ENCODE results near the gene HDAC4.

HDAC4 gene

GRCh38 chr2:239008677-239009588 is 391.9 kb downstream of the HDAC4 start:
- Mint-ChIP-seq H3K27me3 (peaks cover 42% of the 10 kb centered on the region), H3K9me3 (no peaks in the 10 kb centered on the region)

GRCh38 chr2:239008004-239008403 is 392.8 kb downstream of the HDAC4 start:
- no peaks in the 10 kb centered on the region for H3K4me1 Mint-ChIP-seq
- H3K4me3 Mint-ChIP-seq, result no peak overlapping the region
- peaks cover 44% of the 10 kb centered on the region for H3K27me3 Mint-ChIP-seq
- no peaks in the 10 kb centered on the region for H3K9me3 Mint-ChIP-seq
- ATAC-seq (no peak), DNase-seq (no peak)
- no peak overlapping the region for H3K27ac Mint-ChIP-seq

More at GRCh38 chr2:239008677-239009588, 391.9 kb downstream of the HDAC4 start:
- Mint-ChIP-seq H3K4me1 (no peaks in the 10 kb centered on the region), H3K27ac (no peak overlapping the region), H3K4me3 (no peak overlapping the region)
- ATAC-seq (no peak), DNase-seq (no peak)

GRCh38 chr2:239006622-239007285 is 394.1 kb downstream of the HDAC4 start:
- ATAC-seq (no peak), DNase-seq (no peak)
- Mint-ChIP-seq H3K27ac (no peak overlapping the region), H3K4me1 (no peaks in the 10 kb centered on the region), H3K27me3 (peaks cover 47% of the 10 kb centered on the region), H3K4me3 (no peak overlapping the region), H3K9me3 (peaks cover 0 to 10% of the 10 kb centered on the region in 2 donors)

- DNase-seq (no peak), ATAC-seq (no peak)
- H3K4me1 Mint-ChIP-seq, result no peaks in the 10 kb centered on the region
- H3K27me3 Mint-ChIP-seq, result peaks cover 48% of the 10 kb centered on the region
- H3K27ac Mint-ChIP-seq, result no peak overlapping the region
- H3K4me3 Mint-ChIP-seq, result no peak overlapping the region
- H3K9me3 Mint-ChIP-seq, result peaks cover 0 to 13% of the 10 kb centered on the region in 2 donors
These were observed 395.2 kb downstream of the HDAC4 start for GRCh38 chr2:239005586-239005985.

GRCh38 chr2:239004274-239005015 is 396.4 kb downstream of the HDAC4 start:
- Mint-ChIP-seq H3K4me3 (no peak overlapping the region), H3K9me3 (peaks cover 0 to 13% of the 10 kb centered on the region in 2 donors), H3K27me3 (peaks cover 41% of the 10 kb centered on the region), H3K27ac (no peak overlapping the region), H3K4me1 (no peaks in the 10 kb centered on the region)
- ATAC-seq, result no peak
- no peak for DNase-seq

- H3K27ac Mint-ChIP-seq, result no peak overlapping the region
- no peak for DNase-seq
- no peak overlapping the region for H3K4me3 Mint-ChIP-seq
- peaks cover 35% of the 10 kb centered on the region for H3K27me3 Mint-ChIP-seq
- H3K4me1 Mint-ChIP-seq, result no peaks in the 10 kb centered on the region
- ATAC-seq, result no peak
- peaks cover 0 to 13% of the 10 kb centered on the region in 2 donors for H3K9me3 Mint-ChIP-seq
These were observed 397.1 kb downstream of the HDAC4 start for GRCh38 chr2:239003624-239004273.

GRCh38 chr2:239002954-239003623 is 397.7 kb downstream of the HDAC4 start:
- Mint-ChIP-seq H3K9me3 (peaks cover 0 to 13% of the 10 kb centered on the region in 2 donors), H3K4me3 (no peak overlapping the region), H3K27me3 (peaks cover 35% of the 10 kb centered on the region), H3K4me1 (no peaks in the 10 kb centered on the region), H3K27ac (no peak overlapping the region)
- ATAC-seq (no peak), DNase-seq (no peak)

GRCh38 chr2:239002591-239002953 is 398.2 kb downstream of the HDAC4 start:
- no peak for ATAC-seq
- no peak overlapping the region for H3K27ac Mint-ChIP-seq
- peaks cover 36% of the 10 kb centered on the region for H3K27me3 Mint-ChIP-seq
- H3K4me1 Mint-ChIP-seq, result no peaks in the 10 kb centered on the region
- DNase-seq, result no peak
- H3K4me3 Mint-ChIP-seq, result no peak overlapping the region
- H3K9me3 Mint-ChIP-seq, result peaks cover 0 to 13% of the 10 kb centered on the region in 2 donors

GRCh38 chr2:239001794-239002193 is 399.0 kb downstream of the HDAC4 start:
- Mint-ChIP-seq H3K4me3 (no peak overlapping the region), H3K4me1 (no peaks in the 10 kb centered on the region), H3K9me3 (peaks cover 0 to 13% of the 10 kb centered on the region in 2 donors), H3K27me3 (peaks cover 43% of the 10 kb centered on the region), H3K27ac (no peak overlapping the region)
- DNase-seq (no peak), ATAC-seq (no peak)

GRCh38 chr2:239000500-239001073 is 400.2 kb downstream of the HDAC4 start:
- DNase-seq (no peak), ATAC-seq (no peak)
- Mint-ChIP-seq H3K27ac (no peak overlapping the region), H3K4me3 (no peak overlapping the region), H3K4me1 (no peaks in the 10 kb centered on the region), H3K27me3 (peaks cover 31% of the 10 kb centered on the region), H3K9me3 (peaks cover 0 to 13% of the 10 kb centered on the region in 2 donors)

- H3K27ac Mint-ChIP-seq, result no peak overlapping the region
- H3K4me1 Mint-ChIP-seq, result no peaks in the 10 kb centered on the region
- no peak overlapping the region for H3K4me3 Mint-ChIP-seq
- no peak for ATAC-seq
- H3K9me3 Mint-ChIP-seq, result peaks cover 0 to 13% of the 10 kb centered on the region in 2 donors
- no peak for DNase-seq
- H3K27me3 Mint-ChIP-seq, result peaks cover 30% of the 10 kb centered on the region
These were observed 400.7 kb downstream of the HDAC4 start for GRCh38 chr2:239000089-239000488.

- DNase-seq, result no peak
- Mint-ChIP-seq H3K4me1 (no peaks in the 10 kb centered on the region), H3K9me3 (peaks cover 3 to 17% of the 10 kb centered on the region in 2 donors), H3K4me3 (no peak overlapping the region), H3K27ac (no peak overlapping the region), H3K27me3 (peaks cover 25% of the 10 kb centered on the region)
- no peak for ATAC-seq
These were observed 401.5 kb downstream of the HDAC4 start for GRCh38 chr2:238999291-238999741.

GRCh38 chr2:238998801-238999200 is 402.0 kb downstream of the HDAC4 start:
- Mint-ChIP-seq H3K9me3 (peaks cover 8 to 22% of the 10 kb centered on the region in 2 donors), H3K27me3 (peaks cover 20% of the 10 kb centered on the region), H3K4me1 (no peaks in the 10 kb centered on the region), H3K27ac (no peak overlapping the region), H3K4me3 (no peak overlapping the region)
- ATAC-seq (no peak), DNase-seq (no peak)

Measured in stimulated activated naive CD8-positive, alpha-beta T cell treated with anti-CD3 and anti-CD28 coated beads, Interleukin-15, amount 100 ng/mL, for 72 hours (primary cell).